Spleen (tissue), 7 donors: Measurements from ENCODE around the gene PACSIN2.

Source experiments
- CTCF ChIP-seq, 11 experiments: fragments of 200-600 bp in 7 of 11; fragments of 450-650 bp in 4 of 11; sonication (generic) in 4 of 11; IDR thresholded peaks in 8 of 11; conservative IDR thresholded peaks in 3 of 11; 1 replicate in 7 of 11; 2 replicates in 4 of 11; pipeline versions ENCODE4 v1.4.0 to v1.8.0; 2016 to 2021; ENCODE audit warnings: antibody characterized with exemption in 11 of 11, inconsistent platforms in 4 of 11, mild to moderate bottlenecking in 1 of 11
- POLR2A ChIP-seq, 3 donors: fragments of 450-650 bp; IDR thresholded peaks; one replicate each; pipeline ENCODE4 v1.5.1; 2017; ENCODE audit warnings: antibody characterized with exemption in 3 of 3, mild to moderate bottlenecking in 1 of 3
- POLR2AphosphoS5 ChIP-seq, 3 donors: sonication (generic); formaldehyde crosslinking; IDR thresholded peaks; one replicate each; pipeline ENCODE4 v1.5.1; 2017; ENCODE audit warnings: antibody characterized with exemption in 3 of 3
- donor health status: DM: no; HTN: no; CAD: no; lungs with moderate emphysema.
- donor health status: DM: no; HTN: no; CAD: no.
- donor health status: DM: no; HTN: no; CAD: no.

GRCh38 chr22:43017525-43018460 lies 2.8 kb upstream of the PACSIN2 start:
- TF ChIP-seq POLR2AphosphoS5 (IDR thresholded peaks at IDR 0.05) (no peak), CTCF (IDR thresholded peaks at IDR 0.05 in 8 of 11, conservative IDR thresholded peaks at IDR 0.05 in 3 of 11) (no peak), POLR2A (IDR thresholded peaks at IDR 0.05) (no peak)
